ENCODE measurements around the gene FRMD5. TPM values are rescaled to one million over a fixed set of nuclear protein-coding genes. Genes with fewer than 3 reads are reported as not detected.

The FRMD5 gene
- total RNA-seq, 1 donor from 2014 or later = 43.8 TPM

GRCh38 chr15:44084770-44085169 is 110.3 kb downstream of the FRMD5 start:
- TF ChIP-seq CTCF (IDR thresholded peaks at IDR 0.05; ENCODE audit: partially characterized antibody, unreplicated experiment) = no peak
- peaks cover 2% of the 10 kb centered on the region for H3K27me3 Mint-ChIP-seq (ENCODE audit: unreplicated experiment)
- H3K4me3 Mint-ChIP-seq (ENCODE audit: unreplicated experiment) = no peak overlapping the region
- DNase-seq = no peak
- no peaks in the 10 kb centered on the region for H3K36me3 Mint-ChIP-seq (ENCODE audit: unreplicated experiment)
- H3K4me1 Mint-ChIP-seq (ENCODE audit: low read depth, unreplicated experiment) = peaks cover 32% of the 10 kb centered on the region
- H3K27ac Mint-ChIP-seq (ENCODE audit: unreplicated experiment) = no peak overlapping the region
- H3K9me3 Mint-ChIP-seq (ENCODE audit: unreplicated experiment) = no peaks in the 10 kb centered on the region

- H3K4me3 Mint-ChIP-seq (ENCODE audit: unreplicated experiment) = no peak overlapping the region
- H3K36me3 Mint-ChIP-seq (ENCODE audit: unreplicated experiment) = no peaks in the 10 kb centered on the region
- H3K4me1 Mint-ChIP-seq (ENCODE audit: low read depth, unreplicated experiment) = peaks cover 32% of the 10 kb centered on the region
- H3K27ac Mint-ChIP-seq (ENCODE audit: unreplicated experiment) = peak overlapping the region; percentile 56
- no peak for DNase-seq
- no peak for TF ChIP-seq CTCF (IDR thresholded peaks at IDR 0.05; ENCODE audit: partially characterized antibody, unreplicated experiment)
- no peaks in the 10 kb centered on the region for H3K9me3 Mint-ChIP-seq (ENCODE audit: unreplicated experiment)
- peaks cover 2% of the 10 kb centered on the region for H3K27me3 Mint-ChIP-seq (ENCODE audit: unreplicated experiment)
Measured at GRCh38 chr15:44084171-44084570, 110.9 kb downstream of the FRMD5 start.

GRCh38 chr15:44082558-44083157 is 112.4 kb downstream of the FRMD5 start:
- no peak for DNase-seq
- Mint-ChIP-seq H3K4me1 (ENCODE audit: low read depth, unreplicated experiment) (peaks cover 32% of the 10 kb centered on the region), H3K27me3 (ENCODE audit: unreplicated experiment) (peaks cover 2% of the 10 kb centered on the region), H3K36me3 (ENCODE audit: unreplicated experiment) (no peaks in the 10 kb centered on the region), H3K9me3 (ENCODE audit: unreplicated experiment) (no peaks in the 10 kb centered on the region), H3K27ac (ENCODE audit: unreplicated experiment) (peak overlapping the region; percentile 49), H3K4me3 (ENCODE audit: unreplicated experiment) (peak overlapping the region; percentile 44)
- TF ChIP-seq CTCF (IDR thresholded peaks at IDR 0.05; ENCODE audit: partially characterized antibody, unreplicated experiment) = no peak

- Mint-ChIP-seq H3K4me1 (ENCODE audit: low read depth, unreplicated experiment) (peaks cover 35% of the 10 kb centered on the region), H3K9me3 (ENCODE audit: unreplicated experiment) (no peaks in the 10 kb centered on the region), H3K27ac (ENCODE audit: unreplicated experiment) (peak overlapping the region; percentile 82), H3K4me3 (ENCODE audit: unreplicated experiment) (peak overlapping the region; percentile 60), H3K27me3 (ENCODE audit: unreplicated experiment) (no peaks in the 10 kb centered on the region), H3K36me3 (ENCODE audit: unreplicated experiment) (no peaks in the 10 kb centered on the region)
- no peak for DNase-seq
- TF ChIP-seq CTCF (IDR thresholded peaks at IDR 0.05; ENCODE audit: partially characterized antibody, unreplicated experiment) = no peak
Measured at GRCh38 chr15:44081026-44082013, 113.8 kb downstream of the FRMD5 start.

GRCh38 chr15:44075535-44075934 is 119.5 kb downstream of the FRMD5 start:
- TF ChIP-seq CTCF (IDR thresholded peaks at IDR 0.05; ENCODE audit: partially characterized antibody, unreplicated experiment) = no peak
- H3K27ac Mint-ChIP-seq (ENCODE audit: unreplicated experiment) = no peak overlapping the region
- no peaks in the 10 kb centered on the region for H3K9me3 Mint-ChIP-seq (ENCODE audit: unreplicated experiment)
- H3K36me3 Mint-ChIP-seq (ENCODE audit: unreplicated experiment) = no peaks in the 10 kb centered on the region
- peaks cover 15% of the 10 kb centered on the region for H3K4me1 Mint-ChIP-seq (ENCODE audit: low read depth, unreplicated experiment)
- no peak for DNase-seq
- no peaks in the 10 kb centered on the region for H3K27me3 Mint-ChIP-seq (ENCODE audit: unreplicated experiment)
- H3K4me3 Mint-ChIP-seq (ENCODE audit: unreplicated experiment) = no peak overlapping the region

Data from glutamatergic neuron (in vitro differentiated cells).